ENCODE measurements around the gene FGD5.

FGD5 gene

DNA sequence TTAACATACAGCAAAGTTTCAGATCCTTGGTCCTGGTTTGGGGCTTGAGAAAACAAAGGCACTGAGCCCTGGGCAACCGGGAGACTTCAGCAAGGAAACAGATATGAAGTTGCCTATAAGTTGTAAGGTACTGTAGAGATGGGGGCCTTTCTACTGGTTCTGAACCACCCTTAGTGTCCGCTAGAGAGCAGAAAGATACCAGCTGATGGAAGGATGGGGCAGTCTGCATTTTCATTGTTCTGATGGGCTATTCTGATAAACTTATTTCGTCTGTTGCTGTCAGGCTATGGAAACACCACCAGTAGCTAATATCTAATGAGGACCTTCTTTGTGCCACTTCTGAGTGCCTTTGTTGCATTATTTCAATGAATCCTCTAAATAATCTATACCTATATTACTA, 38.7 kb downstream of the FGD5 start:
- DNase-seq: no peak

DNA sequence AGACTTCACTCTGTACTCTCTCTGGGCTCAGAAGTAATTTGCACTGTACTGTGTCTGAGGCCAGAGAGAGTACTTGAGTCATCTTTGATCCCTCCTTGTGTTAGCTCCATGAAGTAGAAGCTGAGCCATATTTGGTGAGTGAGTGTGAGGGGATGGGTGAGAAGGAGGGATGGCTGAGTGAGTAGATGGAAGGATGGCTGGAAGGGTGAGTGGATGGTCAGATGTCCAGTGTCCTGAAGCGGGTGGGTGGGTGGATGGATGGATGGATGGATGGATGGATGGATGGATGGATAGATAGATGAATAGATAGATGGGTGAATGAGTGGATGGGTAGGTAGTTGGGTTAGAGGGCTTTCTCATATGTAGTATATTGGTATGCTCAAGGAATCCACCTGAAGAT, 39.3 kb downstream of the FGD5 start:
- no peak for DNase-seq

DNA sequence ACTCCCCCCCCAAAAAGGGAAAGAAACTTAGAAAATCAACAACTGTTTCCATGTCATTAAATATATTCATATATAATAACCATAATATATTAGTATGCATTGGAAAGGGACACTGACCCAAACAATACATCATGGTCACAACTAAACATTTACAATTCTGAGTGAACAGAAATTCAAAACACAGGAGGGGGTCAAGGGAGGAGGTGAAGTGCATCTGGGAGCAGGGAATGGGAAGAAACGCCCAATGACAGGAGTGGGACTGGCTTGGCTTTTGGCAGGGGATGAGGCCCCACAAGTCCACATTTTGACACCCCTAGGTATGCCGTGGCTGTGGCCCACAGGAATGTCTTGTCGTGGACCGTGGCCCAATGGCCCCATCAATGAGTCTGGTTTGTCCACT, 41.1 kb downstream of the FGD5 start:
- no peak for DNase-seq

DNA sequence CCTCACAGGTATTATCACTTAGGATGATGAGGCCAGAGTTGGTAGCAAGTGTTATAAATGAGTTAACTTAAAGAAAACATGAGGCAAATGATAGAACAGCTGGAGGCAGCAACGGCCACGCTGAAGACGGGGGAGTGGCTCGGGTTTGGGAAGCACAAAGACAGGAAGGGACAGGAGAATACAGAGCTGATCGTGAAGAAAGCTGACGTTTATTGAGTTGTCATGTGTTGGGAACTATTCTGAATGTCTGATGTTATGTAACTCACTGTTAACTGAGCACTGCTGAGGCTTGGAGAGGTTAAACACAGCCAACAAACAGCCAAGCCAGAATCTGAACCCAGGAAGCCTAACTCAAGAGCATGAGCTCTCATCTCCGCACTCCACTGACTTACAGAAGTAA, 42.3 kb downstream of the FGD5 start:
- no peak for DNase-seq

DNA sequence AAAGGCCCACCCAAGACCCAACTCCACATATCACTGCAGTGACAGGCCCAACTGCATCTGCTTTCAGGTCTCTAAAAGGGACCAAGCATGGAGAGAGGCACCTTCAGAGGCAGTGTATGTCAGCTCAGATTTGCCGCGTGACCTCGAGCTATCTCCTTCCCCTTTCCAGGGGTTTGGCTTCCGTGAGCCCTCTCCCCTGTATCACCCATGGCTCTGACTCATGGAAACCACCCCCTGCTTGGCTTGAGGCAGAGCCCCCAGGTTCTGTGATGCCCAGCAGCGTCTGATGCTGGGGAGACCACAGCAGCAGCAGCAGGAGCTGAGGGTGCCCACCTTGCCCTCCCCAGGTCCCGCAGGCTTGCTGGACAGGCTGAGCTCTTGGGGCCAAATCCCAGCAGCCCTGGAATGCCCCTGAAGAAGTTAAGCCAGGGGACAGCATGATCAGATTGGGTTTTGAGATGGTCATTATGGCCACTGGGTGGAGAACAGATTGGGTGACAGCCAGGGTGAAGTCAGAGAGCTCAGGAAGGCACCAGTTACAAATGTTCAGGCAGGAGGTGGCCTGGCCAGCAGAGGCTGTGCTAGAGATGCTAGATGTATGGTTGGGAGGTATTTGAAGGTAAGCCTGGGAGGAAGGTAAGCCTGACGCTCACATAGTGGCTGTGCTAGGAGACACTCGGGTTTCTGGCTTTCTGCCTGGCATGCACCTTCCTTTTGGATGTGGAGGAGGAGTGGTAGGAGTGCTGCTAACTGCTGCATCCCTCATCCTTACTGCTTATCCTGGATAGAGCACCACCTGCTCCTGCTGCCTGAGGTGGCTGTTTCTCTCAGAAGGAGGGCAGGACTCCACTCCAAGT, 42.9 kb downstream of the FGD5 start:
- no peak for DNase-seq

DNA sequence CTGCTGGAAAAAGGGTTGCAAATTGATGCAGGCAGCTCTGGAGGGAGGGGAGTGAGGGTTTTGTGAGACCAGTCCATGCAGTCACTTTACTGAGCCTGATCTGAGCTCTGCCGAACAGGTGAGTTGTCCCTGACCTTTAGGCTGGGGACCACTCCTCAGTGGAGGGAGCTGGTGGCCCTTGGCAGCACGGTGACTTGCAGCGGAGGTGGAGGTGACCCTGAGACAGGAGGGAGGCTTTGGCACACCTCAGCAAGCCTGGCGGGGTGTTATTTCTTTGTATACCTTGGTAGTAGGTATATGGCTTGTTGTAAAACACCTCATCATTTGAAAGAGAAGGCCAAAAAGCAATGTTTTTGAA, 43.5 kb downstream of the FGD5 start:
- DNase-seq: no peak

DNA sequence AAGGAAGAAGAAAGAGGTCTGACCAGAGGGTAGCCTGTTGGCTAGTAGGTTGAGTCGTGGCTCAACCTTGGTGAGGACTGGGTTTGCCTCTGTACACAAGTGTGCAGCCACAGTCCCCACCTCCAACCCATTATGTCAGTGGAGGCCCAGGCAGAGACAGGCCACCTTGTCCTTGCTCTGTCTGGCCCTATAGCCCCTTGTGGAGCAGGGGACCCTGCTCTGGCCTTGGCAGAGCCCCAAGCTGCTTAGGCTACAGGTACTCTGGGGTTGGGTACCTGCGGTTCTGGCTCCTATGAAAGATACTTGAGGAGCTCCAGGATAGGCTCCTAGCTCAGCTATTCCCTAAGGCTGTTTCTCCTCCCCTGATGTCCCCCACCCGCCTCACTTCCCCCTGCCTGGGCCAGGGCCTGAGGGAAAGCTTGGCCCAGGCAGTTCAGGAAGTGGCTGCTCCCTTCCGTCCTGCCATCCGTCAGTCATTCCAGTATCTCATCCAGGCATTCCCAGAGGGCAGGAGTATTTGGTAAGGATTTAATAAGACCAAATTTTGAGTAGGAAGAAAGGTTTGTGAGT, 44.0 kb downstream of the FGD5 start:
- DNase-seq: no peak

DNA sequence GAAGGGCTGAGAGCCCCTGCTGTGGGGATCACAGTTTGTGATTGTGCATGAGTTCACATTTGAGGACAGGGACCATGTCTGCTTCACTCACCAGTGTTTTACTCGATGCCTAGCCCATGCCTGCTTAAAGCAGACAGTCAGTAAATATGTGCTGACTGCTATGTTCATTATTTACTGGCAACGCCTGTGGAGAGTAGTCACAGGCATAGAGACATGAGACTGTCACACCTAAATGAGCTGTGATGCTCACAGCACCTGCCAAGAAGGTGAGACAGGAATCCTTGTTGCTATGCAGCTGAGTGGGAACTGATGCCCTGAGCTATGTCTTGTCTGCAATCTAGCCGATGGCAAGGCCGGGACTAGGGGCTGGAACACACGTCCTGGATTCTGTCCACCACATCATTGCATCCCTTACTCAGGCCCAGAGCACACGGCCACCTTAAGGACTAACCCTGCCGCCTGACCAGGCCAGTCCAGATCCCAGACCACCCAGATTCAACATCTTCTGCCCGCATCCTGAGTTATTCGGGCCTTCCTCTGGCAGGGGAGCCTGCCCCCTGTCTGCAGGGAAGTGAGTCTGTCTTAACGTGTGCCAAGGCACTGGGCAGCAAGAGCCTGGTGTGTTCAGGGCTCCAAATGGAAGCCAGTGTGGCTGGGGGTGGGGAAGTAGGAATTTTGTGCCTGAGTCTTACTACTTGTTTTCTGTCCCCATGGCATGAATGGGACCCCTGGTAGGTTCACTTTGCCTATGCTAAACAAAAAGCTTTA, 44.8 kb downstream of the FGD5 start:
- no peak for DNase-seq

DNA sequence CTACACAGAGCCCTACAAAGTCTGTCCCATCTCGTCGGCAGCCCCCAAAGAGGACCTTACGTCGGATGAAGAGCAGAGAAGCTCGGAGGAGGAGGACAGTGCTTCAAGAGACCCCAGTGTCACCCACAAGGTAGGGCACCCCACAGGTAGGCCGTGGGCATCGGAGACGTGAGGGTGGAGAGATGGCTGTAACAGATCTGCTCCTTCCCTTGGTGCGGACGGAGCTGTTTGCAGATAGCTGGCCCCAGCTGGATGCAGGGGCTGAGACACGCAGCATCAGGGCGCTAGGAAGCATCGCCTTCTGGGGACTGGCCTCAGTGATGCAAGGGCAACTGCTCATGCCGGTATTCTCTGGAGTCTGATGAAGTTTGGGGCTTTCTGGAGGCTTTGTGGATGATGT, 45.4 kb downstream of the FGD5 start:
- DNase-seq: no peak

DNA sequence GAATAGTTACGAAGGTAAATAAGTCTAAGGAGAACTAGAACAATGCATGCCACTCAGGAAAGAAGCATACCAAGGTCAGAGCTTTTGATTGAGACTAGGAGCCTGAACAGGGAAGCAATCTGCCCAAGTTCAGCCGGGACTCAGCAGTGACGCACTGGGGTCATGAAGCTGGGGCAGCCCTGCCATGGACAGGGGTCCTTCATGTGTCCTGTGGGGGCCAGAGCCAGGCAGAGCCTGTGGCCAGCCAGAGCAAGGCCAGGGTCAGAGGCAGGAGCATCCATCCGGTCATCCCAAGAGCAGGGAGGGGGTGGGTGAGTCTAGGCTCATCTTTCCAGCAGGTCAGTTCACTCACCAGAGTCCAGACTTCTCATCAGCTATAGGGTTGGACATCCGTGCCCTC, 47.9 kb downstream of the FGD5 start:
- DNase-seq: no peak

DNA sequence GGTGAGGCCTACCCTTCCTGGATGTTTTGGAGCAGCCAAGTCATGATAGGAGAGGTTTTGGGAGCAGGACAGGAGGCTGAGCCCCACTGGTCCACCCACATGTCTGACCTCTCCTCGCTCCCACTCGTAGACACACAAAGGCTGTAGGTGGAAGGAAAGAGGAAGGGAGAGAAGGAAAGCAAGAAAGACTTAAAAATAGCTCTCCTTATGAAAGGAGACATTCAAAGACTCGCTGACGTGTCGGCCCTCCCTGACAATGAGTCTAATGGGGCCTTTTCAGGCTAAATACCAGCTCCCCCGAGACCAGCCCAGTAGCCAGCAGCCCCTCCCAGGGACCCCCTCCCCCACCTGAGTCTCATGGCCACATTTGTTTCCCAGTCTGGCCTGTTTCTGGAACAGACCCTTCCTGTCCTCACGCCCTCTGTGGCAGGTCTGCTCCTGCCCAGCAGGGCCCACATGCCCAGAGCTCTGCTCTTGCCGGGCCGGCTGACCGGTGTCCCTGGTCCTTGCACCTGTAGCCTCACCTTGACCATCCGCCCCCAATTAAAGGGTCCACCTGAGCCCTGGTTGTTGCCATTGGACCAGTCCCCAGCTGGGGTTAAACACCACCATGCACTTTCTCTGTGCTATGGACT, 49.3 kb downstream of the FGD5 start:
- no peak for DNase-seq

DNA sequence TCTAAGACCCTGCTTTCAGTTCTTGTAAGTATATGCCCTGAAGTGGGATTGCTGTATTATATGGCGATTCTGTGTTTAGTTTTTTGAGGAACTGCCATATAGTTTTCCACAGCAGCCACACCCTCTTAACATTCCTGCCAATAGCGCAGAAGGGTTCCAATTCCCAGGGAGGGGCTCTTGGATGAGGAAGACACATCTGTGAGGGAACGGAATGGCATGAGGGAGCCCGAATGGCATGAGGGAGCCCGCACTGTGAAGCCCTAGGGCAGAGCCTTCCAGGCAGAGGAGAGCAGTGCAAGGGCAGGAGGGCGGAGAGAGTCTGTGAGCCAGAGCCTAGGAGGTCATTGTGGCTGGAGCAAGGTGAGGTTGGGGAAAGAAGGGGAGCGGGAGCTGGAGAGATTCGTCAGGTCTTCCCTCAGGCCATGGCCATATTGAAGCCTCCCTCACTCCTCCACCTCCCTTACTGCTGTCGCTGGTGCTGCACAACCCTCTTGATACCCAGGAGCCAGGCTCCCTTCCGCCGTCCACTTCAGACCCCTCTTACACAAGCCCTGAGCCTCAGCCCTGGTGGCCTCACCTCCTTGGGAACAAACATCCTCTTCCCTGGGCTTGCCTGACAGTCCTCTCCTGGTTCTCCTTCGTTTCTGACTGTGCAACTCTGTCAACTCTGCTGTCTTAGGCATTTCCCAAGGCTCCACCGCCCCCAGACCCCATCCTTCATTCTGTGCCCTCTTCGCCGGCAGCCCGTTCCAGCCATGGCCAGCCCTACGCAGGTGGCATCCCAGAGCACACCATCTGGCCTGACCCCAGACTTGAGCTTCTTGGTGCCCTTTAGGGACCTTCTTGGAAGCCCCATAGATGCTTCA, 51.4 kb downstream of the FGD5 start:
- DNase-seq: no peak

DNA sequence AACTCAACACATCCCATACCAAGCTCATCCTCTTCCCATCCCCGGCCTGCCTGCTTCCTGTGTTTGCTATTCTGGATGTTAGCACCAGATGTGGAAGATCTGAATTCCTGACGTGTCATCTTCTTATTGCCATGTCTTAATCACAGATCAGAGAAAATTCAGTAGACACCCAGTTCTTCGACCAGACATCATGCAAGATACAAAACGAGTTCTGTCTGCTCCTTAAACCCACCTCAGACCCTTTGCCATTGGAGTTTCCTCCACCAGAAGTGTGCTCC, 52.0 kb downstream of the FGD5 start:
- no peak for DNase-seq

DNA sequence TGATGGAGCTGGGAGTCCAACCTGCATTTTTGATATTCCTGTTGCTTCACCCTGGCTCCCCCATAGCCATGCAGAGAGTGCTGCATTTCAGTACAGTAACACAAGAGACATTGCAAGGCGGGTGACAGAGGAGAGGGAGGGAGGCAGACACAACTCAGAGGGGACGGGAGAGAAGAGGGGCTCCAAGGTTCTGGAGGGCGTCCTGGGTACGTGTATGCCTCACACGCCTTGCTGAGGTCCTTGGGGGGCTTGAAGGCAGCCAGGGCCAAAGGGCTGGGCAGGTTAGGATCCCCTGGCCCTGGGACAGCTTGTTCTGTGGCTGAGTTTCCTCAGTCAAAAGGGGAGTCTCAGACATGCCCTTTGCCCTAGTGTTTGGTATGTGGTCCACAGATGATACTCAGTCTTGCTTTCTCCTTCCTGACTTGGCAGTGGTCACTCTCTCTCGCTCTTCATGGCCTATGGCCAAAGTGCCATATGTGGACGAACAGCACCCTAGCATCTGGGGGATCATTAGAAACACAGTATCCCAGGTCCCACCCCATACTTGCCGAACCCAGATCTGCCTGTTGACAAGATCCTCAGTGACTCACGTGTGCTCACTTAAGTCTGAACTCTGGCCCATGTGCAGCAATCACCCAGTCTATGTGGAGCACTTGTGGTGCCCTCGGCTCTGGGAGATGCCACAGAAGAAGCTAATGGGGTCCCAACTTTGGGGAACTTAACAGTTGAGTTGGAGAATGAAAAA, 52.9 kb downstream of the FGD5 start:
- no peak for DNase-seq

DNA sequence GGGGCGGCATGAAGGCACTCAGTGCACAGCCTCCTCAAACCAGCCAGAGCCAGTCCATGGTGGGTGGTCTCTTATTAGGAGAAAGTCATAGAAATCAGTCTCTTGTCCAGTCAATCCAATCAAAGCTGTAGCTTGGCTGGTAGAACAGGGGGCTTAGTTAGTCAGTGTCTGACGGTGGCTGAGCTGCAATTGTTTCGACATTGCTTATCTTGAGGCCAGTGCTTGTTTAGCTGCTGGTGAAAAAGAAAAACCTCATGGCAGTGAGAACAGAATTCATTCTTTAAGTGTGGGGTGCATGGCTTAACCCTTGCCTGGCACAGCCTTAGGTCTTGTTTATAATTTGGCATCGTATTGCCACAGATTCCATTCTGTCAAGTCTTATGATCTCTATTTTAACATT, 53.9 kb downstream of the FGD5 start:
- no peak for DNase-seq

DNA sequence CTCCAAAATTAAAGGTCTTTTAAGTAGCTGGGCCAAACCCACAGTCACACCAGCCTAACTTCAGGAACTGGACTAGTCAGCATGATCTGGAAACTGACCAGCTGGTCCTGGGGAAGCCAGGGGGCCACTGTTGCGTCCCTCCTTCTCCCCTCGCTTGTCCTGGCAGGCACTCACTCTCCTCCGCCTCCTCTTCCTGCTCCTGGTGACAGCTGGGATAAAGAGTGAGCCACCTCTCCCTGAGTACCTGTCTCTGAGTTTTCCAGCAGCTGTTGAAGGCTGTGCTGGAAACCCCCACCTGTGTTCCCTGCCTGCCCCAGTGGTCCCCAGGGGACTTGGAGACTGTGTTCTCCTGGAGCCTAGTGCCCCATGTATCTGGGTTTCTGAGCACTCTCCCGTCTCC, 56.0 kb downstream of the FGD5 start:
- no peak for DNase-seq

DNA sequence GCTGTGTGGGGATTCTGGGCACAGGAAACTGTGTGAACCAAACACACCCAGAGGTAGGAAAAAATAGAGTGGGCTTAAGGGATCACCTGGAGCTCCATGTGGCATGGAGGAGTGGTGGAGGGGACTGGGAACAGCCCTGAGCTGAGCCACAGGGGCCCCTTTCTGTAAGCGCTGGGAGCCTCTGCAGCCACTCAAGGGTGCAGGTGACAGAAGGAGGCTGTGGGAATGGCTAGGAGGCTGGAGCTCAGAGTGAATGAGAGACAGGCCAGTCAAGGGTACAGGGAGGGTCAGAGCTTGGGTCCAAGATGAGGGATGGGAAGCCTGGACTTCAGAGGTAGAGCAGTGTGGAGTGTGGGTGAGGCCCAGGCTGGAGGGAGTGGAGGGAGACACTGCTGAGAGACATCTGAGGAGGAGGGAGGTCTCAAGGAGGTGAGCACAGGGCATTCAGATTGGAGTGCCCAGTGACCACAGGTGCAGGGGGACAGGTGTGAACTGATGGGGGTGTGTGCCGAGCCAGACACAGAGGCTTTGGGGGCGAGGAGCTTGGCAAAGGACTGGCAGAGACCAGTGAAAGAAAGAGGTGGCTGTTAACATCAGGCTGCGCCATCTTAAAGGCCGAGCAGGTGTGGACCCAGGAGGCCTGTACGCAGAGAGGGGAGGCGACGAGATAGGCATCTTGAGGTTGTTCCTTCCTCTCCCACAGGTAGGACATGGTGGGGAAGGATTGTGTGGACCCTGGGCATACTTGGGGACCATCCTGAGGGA, 56.8 kb downstream of the FGD5 start:
- no peak for DNase-seq

DNA sequence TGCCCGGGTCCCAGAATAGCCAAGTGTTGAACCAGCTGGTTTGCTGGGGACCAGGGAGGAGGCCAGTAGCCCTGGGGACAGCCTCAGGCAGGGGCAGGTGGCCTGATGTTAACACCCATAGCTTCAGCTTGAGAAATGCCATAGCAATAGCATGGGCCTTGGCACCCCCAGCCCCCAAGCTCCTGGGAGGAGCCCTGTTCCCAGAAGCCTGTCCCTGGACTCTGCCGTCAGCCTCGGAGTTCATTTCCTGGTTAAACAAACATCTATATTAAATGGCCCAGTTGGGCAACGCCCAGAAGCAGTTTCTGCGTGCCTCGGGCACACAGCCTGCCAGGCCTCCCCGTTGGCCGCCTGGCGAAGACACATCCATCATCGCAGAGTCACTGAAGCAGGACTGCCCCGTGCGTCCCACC, 58.2 kb downstream of the FGD5 start:
- DNase-seq: no peak

DNA sequence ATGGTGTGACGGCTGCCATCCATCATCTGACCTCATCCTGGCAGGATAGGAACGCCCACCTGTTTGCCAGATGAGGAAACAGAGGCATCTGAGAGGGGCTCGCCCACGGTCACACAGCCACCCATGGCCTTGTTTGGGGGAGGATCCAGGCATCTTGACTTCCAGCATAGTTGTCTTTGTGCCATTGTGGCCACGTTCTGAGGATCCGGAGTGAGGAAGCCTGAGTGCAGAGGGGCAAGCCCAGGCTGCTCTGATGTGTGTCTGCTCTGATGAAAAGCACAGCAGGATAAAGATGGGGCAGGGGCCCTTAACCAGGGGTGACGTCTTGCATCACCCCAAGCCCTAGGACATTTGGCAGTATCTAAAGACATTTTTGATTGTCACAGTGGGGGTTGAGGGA, 58.7 kb downstream of the FGD5 start:
- no peak for DNase-seq

DNA sequence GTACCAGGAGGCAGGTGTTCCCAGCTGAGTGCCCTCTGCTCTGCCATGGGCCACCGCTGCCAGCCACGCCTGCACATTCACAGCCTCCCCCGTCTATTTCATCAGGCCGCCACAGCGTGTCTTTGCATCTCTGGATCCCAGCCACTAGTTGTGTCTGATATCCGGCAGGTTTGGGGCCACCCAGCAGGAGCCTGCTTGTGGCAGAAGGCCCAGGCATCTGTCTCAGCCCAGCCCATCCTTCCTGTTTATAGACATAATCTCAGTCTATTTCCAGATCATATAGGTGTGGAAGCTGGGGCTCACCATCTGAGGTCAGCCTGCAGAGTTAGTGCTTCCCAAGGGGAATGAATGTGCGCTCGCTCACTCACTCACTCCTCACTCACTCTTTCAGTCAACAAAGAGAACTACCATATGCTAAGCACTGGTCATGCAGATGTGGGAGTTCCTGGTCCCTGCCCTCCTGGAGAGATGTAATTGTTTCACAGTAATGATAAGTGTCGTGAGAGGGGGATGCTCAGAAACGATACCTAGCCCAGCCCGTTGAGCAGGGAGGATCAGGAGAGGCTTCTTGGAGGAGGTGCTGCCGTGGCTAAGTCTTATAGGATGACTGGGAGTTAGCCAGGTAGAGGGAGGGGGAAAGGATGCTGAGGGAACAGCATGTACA, 60.6 kb downstream of the FGD5 start:
- DNase-seq: no peak

All from NCI-H1092 (cell line).